ENCODE measurements around the gene GNA15. TPM values are rescaled to one million over a fixed set of nuclear protein-coding genes. Genes with fewer than 3 reads are reported as not detected.
"Not testable (repeated sequence)": the region's sequence is repeated elsewhere in the genome, so short reads cannot be mapped to it uniquely, and the experiment has no call there.

Gene GNA15
- total RNA-seq, 2 experiments from 2014 or later = 7.5 to 7.8 TPM

GRCh38 chr19:3162418-3163229 is 26.8 kb downstream of the GNA15 start:
- Mint-ChIP-seq H3K27ac (no peak overlapping the region), H3K27me3 (no peaks in the 10 kb centered on the region), H3K4me3 (no peak overlapping the region), H3K4me1 (peaks cover 15% of the 10 kb centered on the region), H3K9me3 (peaks cover 4% of the 10 kb centered on the region), H3K36me3 (peaks cover 6% of the 10 kb centered on the region)
- no peak for DNase-seq

- peaks cover 7% of the 10 kb centered on the region for H3K36me3 Mint-ChIP-seq
- DNase-seq = peak; percentile 68
- peaks cover 15% of the 10 kb centered on the region for H3K4me1 Mint-ChIP-seq
- H3K4me3 Mint-ChIP-seq = no peak overlapping the region
- no peaks in the 10 kb centered on the region for H3K27me3 Mint-ChIP-seq
- peaks cover 4% of the 10 kb centered on the region for H3K9me3 Mint-ChIP-seq
- no peak overlapping the region for H3K27ac Mint-ChIP-seq
Observed at GRCh38 chr19:3163230-3163886, 27.5 kb downstream of the GNA15 start.

- Mint-ChIP-seq H3K4me3 (no peak overlapping the region), H3K36me3 (peaks cover 7% of the 10 kb centered on the region)
Observed at GRCh38 chr19:3163943-3164342, 28.1 kb downstream of the GNA15 start.

GRCh38 chr19:3167533-3168272 is 31.9 kb downstream of the GNA15 start:
- DNase-seq = no peak
- peaks cover 1% of the 10 kb centered on the region for H3K36me3 Mint-ChIP-seq
- H3K4me3 Mint-ChIP-seq = no peak overlapping the region
- H3K9me3 Mint-ChIP-seq = no peaks in the 10 kb centered on the region
- H3K27ac Mint-ChIP-seq = no peak overlapping the region
- peaks cover 10% of the 10 kb centered on the region for H3K4me1 Mint-ChIP-seq
- H3K27me3 Mint-ChIP-seq = no peaks in the 10 kb centered on the region

More at GRCh38 chr19:3163943-3164342, 28.1 kb downstream of the GNA15 start:
- Mint-ChIP-seq H3K27me3 (no peaks in the 10 kb centered on the region), H3K4me1 (peaks cover 15% of the 10 kb centered on the region), H3K27ac (no peak overlapping the region), H3K9me3 (peaks cover 4% of the 10 kb centered on the region)
- DNase-seq = no peak

- H3K4me1 Mint-ChIP-seq = peaks cover 12% of the 10 kb centered on the region
- no peak overlapping the region for H3K4me3 Mint-ChIP-seq
- H3K36me3 Mint-ChIP-seq = peaks cover 7% of the 10 kb centered on the region
- no peak for DNase-seq
- H3K27ac Mint-ChIP-seq = no peak overlapping the region
- no peaks in the 10 kb centered on the region for H3K9me3 Mint-ChIP-seq
- no peaks in the 10 kb centered on the region for H3K27me3 Mint-ChIP-seq
Observed at GRCh38 chr19:3171894-3172672, 36.2 kb downstream of the GNA15 start.

- H3K27ac Mint-ChIP-seq, H3K9me3 Mint-ChIP-seq, H3K27me3 Mint-ChIP-seq, H3K36me3 Mint-ChIP-seq, H3K4me3 Mint-ChIP-seq, DNase-seq: not testable (repeated sequence)
- H3K4me1 Mint-ChIP-seq = peaks cover 15% of the 10 kb centered on the region
Observed at GRCh38 chr19:3172673-3173000, 36.8 kb downstream of the GNA15 start.

- H3K27ac Mint-ChIP-seq = peak overlapping the region; percentile 85
- H3K4me3 Mint-ChIP-seq = peak overlapping the region; percentile 25
- H3K27me3 Mint-ChIP-seq = no peaks in the 10 kb centered on the region
- no peak for DNase-seq
- peaks cover 24% of the 10 kb centered on the region for H3K36me3 Mint-ChIP-seq
- H3K4me1 Mint-ChIP-seq = peaks cover 18% of the 10 kb centered on the region
- no peaks in the 10 kb centered on the region for H3K9me3 Mint-ChIP-seq
Observed at GRCh38 chr19:3175781-3176714, 40.2 kb downstream of the GNA15 start.

GRCh38 chr19:3176715-3177501 is 41.1 kb downstream of the GNA15 start:
- DNase-seq = peak; percentile 77
- Mint-ChIP-seq H3K9me3 (no peaks in the 10 kb centered on the region), H3K27ac (peak overlapping the region; percentile 85), H3K36me3 (peaks cover 25% of the 10 kb centered on the region), H3K4me3 (peak overlapping the region; percentile 74), H3K27me3 (no peaks in the 10 kb centered on the region), H3K4me1 (peaks cover 18% of the 10 kb centered on the region)

GRCh38 chr19:3178377-3178972 is 42.6 kb downstream of the GNA15 start, which contains the start of gene S1PR4:
TSS of gene S1PR4 (plus strand) at chr19:3178769. CDS start at chr19:3178793, 24 bp downstream.
- no peaks in the 10 kb centered on the region for H3K9me3 Mint-ChIP-seq
- peak within 1 kb of the TSS; percentile 97 for H3K27ac Mint-ChIP-seq
- peaks cover 27% of the 10 kb centered on the region for H3K36me3 Mint-ChIP-seq
- H3K4me1 Mint-ChIP-seq = peaks cover 23% of the 10 kb centered on the region
- H3K27me3 Mint-ChIP-seq = no peaks in the 10 kb centered on the region
- DNase-seq = peak; percentile 77
- H3K4me3 Mint-ChIP-seq = peak within 1 kb of the TSS; percentile 99

- Mint-ChIP-seq H3K36me3 (peaks cover 31% of the 10 kb centered on the region), H3K27ac (peak overlapping the region; percentile 97), H3K4me1 (peaks cover 29% of the 10 kb centered on the region), H3K9me3 (no peaks in the 10 kb centered on the region), H3K4me3 (peak overlapping the region; percentile 99), H3K27me3 (no peaks in the 10 kb centered on the region)
- DNase-seq = peak; percentile 55
Observed at GRCh38 chr19:3178973-3179738, 43.3 kb downstream of the GNA15 start.

GRCh38 chr19:3179739-3180293 is 44.0 kb downstream of the GNA15 start:
- Mint-ChIP-seq H3K27ac (peak overlapping the region; percentile 97), H3K36me3 (peaks cover 37% of the 10 kb centered on the region), H3K27me3 (no peaks in the 10 kb centered on the region), H3K9me3 (no peaks in the 10 kb centered on the region), H3K4me1 (peaks cover 36% of the 10 kb centered on the region), H3K4me3 (peak overlapping the region; percentile 99)
- peak; percentile 61 for DNase-seq

All from activated naive CD8-positive, alpha-beta T cell treated with anti-CD3 and anti-CD28 coated beads for 36 hours (primary cell).